GM12891 (cell line): Measurements from ENCODE around the gene AP5S1.

ENCODE experiments used
- PAX5 ChIP-seq: IDR thresholded peaks from 2 replicates; pipeline ENCODE4 v1.6.1; 2011; ENCODE audit warnings: low read length, moderate library complexity, mild to moderate bottlenecking; ENCODE audit not compliant: insufficient read depth, severe bottlenecking
- POLR2A ChIP-seq: IDR thresholded peaks from 2 replicates; pipeline ENCODE4 v1.6.1; 2011; ENCODE audit warnings: low read depth, low read length, control low read depth
- POLR2AphosphoS5 ChIP-seq: IDR thresholded peaks from 2 replicates; pipeline ENCODE4 v1.6.1; 2011; ENCODE audit warnings: low read depth, low read length, control low read depth
- POU2F2 ChIP-seq: IDR thresholded peaks from 2 replicates; pipeline ENCODE4 v1.6.1; 2011; ENCODE audit warnings: low read depth, mild to moderate bottlenecking, control low read depth, low read length, moderate library complexity
- SPI1 ChIP-seq: IDR thresholded peaks from 2 replicates; pipeline ENCODE4 v1.6.1; 2011; ENCODE audit warnings: low read depth, low read length, control low read depth
- TAF1 ChIP-seq: IDR thresholded peaks from 2 replicates; pipeline ENCODE4 v1.6.1; 2011; ENCODE audit warnings: low read depth, low read length, control low read depth

DNA sequence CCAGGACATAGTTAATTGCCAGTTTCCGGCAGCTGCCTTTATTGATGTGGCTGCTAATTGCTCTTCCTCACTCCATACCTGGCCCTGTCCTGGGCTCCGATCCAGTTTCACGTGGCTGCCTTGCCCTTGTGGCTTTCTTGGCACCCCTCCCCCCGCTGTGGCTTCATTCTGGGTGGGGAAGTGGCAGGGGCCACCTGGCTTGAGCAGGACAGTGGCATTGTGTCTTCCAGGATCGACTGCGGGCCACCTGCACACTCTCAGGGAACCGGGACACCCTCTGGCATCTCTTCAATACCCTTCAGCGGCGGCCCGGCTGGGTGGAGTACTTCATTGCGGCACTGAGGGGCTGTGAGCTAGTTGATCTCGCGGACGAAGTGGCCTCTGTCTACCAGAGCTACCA, 37.1 kb downstream of the AP5S1 start:
- TF ChIP-seq POLR2AphosphoS5 (no peak), POLR2A (no peak), SPI1 (no peak), TAF1 (no peak), PAX5 (no peak), POU2F2 (no peak)
